Left colon (tissue), 2 donors: ENCODE data around the gene ISCA1. TPM values are rescaled to one million over a fixed set of nuclear protein-coding genes. Genes with fewer than 3 reads are reported as not detected.
A peak's percentile ranks its signal among the peaks of the same experiment; 100 is the strongest.

Experiments used
- ATAC-seq: fragments of 200-7000 bp; cut with Tn5 transposase; one replicate; pipeline ENCODE4 v1.9.1; 2020; ENCODE audit warnings: mild to moderate bottlenecking, moderate library complexity
- DNase-seq, 2 donors: peaks; one replicate each; pipeline ENCODE4 v3.0.0-alpha.2; 2020
- intact Hi-C, 2 donors: fragments of 100-400 bp; cut with DNase I in 1 of 2; cut with micrococcal nuclease in 1 of 2; formaldehyde crosslinking; loops; one replicate each; pipeline versions ENCODE4 v1.11.2 to v1.14.0; 2022; cut with DNase I, micrococcal nuclease
- total RNA-seq, 2 donors: library from RNA; stranded (reverse); fragmentation: NEBNext Ultra II Directional; extraction: Animal tissue kit (Norgen Biotek cat#: 25700); gene quantifications; one replicate each; pipeline ENCODE4 v1.2.1, GENCODE V29; 2021
- donor health status: DM: no; HTN: no; CAD: no.
- donor health status: DM: yes; HTN: yes; CAD: no.

The ISCA1 gene
- total RNA-seq, 2 donors from 2014 or later = 25.1 to 26.6 TPM

- intact Hi-C loops = no loop called here
- no peak for ATAC-seq
Observed at GRCh38 chr9:86248746-86249145, 33.6 kb downstream of the ISCA1 start.

GRCh38 chr9:86246752-86247161, 35.6 kb downstream of the ISCA1 start:
- no peak for DNase-seq
- intact Hi-C loops = no loop called here
- ATAC-seq = no peak

More at GRCh38 chr9:86248746-86249145, 33.6 kb downstream of the ISCA1 start:
- DNase-seq = no peak

- DNase-seq = peak in 1 of 2 donors; percentile 14
- intact Hi-C loops = no loop called here
- ATAC-seq = peak; percentile 77
Observed at GRCh38 chr9:86242071-86242470, 40.3 kb downstream of the ISCA1 start.

- ATAC-seq = no peak
- DNase-seq = no peak
- intact Hi-C loops = no loop called here
Observed at GRCh38 chr9:86241216-86241615, 41.1 kb downstream of the ISCA1 start.

GRCh38 chr9:86238861-86239770, 43.2 kb downstream of the ISCA1 start:
- ATAC-seq (no peak), DNase-seq (no peak)
- intact Hi-C loops = no loop called here

- intact Hi-C loops = no loop called here
- no peak for ATAC-seq
Observed at GRCh38 chr9:86230858-86231257, 51.5 kb downstream of the ISCA1 start.

GRCh38 chr9:86222667-86223066, 59.7 kb downstream of the ISCA1 start:
- no peak for ATAC-seq
- no peak for DNase-seq
- intact Hi-C loops = no loop called here

More at GRCh38 chr9:86230858-86231257, 51.5 kb downstream of the ISCA1 start:
- no peak for DNase-seq

- no peak for DNase-seq
- ATAC-seq = no peak
- intact Hi-C loops = no loop called here
Observed at GRCh38 chr9:86219606-86220005, 62.7 kb downstream of the ISCA1 start.

GRCh38 chr9:86217076-86217755, 65.1 kb downstream of the ISCA1 start:
- DNase-seq (no peak), ATAC-seq (no peak)
- intact Hi-C loops = no loop called here

Other genes starting within 250 kb of the ISCA1 start
- gene GOLM1, start 183.0 kb downstream of the ISCA1 start, total RNA-seq = 100 to 1,000 TPM; 324 to 443 TPM
- gene C9orf153, start 22.9 kb downstream of the ISCA1 start, total RNA-seq = under 1 TPM in 1 of 2 donors, not detected in 1; 0.20 TPM
- gene TUT7, start 71.9 kb upstream of the ISCA1 start, total RNA-seq = 10 to 100 TPM; 30.8 to 35.3 TPM